Upper lobe of left lung (tissue), 6 donors: ENCODE results near the gene MANEA. TPM values are rescaled to one million over a fixed set of nuclear protein-coding genes. Genes with fewer than 3 reads are reported as not detected.
A peak's percentile ranks its signal among the peaks of the same experiment; 100 is the strongest.

ENCODE experiments used
- ATAC-seq, 2 donors: fragments of 200-7000 bp; cut with Tn5 transposase; one replicate each; pipeline ENCODE4 v1.9.1; 2022; ENCODE audit warnings: mild to moderate bottlenecking in 2 of 2, moderate library complexity in 2 of 2; ENCODE audit not compliant: low FRiP score in 2 of 2
- DNase-seq, 2 donors: peaks; one replicate each; pipeline ENCODE4 v3.0.0-alpha.2; 2019 to 2020
- H3K27ac ChIP-seq, 4 donors: fragments of 200-600 bp; sonication (generic); one replicate each; pipeline ENCODE4 v1.5.1; 2016 to 2019
- H3K27me3 ChIP-seq, 4 donors: fragments of 200-600 bp; sonication (generic); one replicate each; pipeline ENCODE4 v1.5.1; 2017 to 2019
- H3K36me3 ChIP-seq, 4 donors: fragments of 200-600 bp; sonication (generic); one replicate each; pipeline ENCODE4 v1.5.1; 2016 to 2019
- H3K4me1 ChIP-seq, 4 donors: fragments of 200-600 bp; sonication (generic); one replicate each; pipeline ENCODE4 v1.5.1; 2018 to 2019
- H3K4me3 ChIP-seq, 4 donors: fragments of 200-600 bp; sonication (generic); one replicate each; pipeline ENCODE4 v1.5.1; 2017 to 2019; ENCODE audit warnings: mild to moderate bottlenecking in 2 of 4, moderate library complexity in 1 of 4
- H3K9me3 ChIP-seq, 4 donors: fragments of 200-600 bp; sonication (generic); one replicate each; pipeline ENCODE4 v1.5.1; 2018 to 2019
- CTCF ChIP-seq, 6 experiments: fragments of 450-650 bp in 4 of 6; fragments of 200-600 bp in 2 of 6; sonication (generic) in 2 of 6; IDR thresholded peaks; one replicate each; pipeline ENCODE4 v1.5.1; 2016 to 2019; ENCODE audit warnings: antibody characterized with exemption in 6 of 6
- EP300 ChIP-seq, 4 donors: sonication (generic); formaldehyde crosslinking; IDR thresholded peaks; one replicate each; pipeline ENCODE4 v1.5.1; 2017; ENCODE audit warnings: antibody characterized with exemption in 4 of 4, control low read depth in 2 of 4
- POLR2A ChIP-seq, 4 donors: fragments of 450-650 bp; IDR thresholded peaks; one replicate each; pipeline ENCODE4 v1.5.1; 2016 to 2017; ENCODE audit warnings: antibody characterized with exemption in 4 of 4, mild to moderate bottlenecking in 2 of 4
- POLR2AphosphoS5 ChIP-seq, 2 donors: sonication (generic); formaldehyde crosslinking; IDR thresholded peaks; one replicate each; pipeline ENCODE4 v1.5.1; 2017; ENCODE audit warnings: antibody characterized with exemption in 2 of 2
- WGBS, 2 donors: methylation state at CpG; one replicate each; pipeline ENCODE4 v1.1.5; 2017 to 2018; 5-methylcytosine and 5-hydroxymethylcytosine counted together
- total RNA-seq, 6 donors: library from RNA; depleted of rRNA in 4 of 6; stranded (reverse); fragments of >200 nt in 4 of 6; gene quantifications; one replicate each; pipeline versions ENCODE4 v1.1.0 to v1.2.1, GENCODE V29; 2016 to 2021
- donor health status: DM: no; HTN: no; CAD: no; lungs with moderate emphysema.
- donor health status: DM: no; HTN: yes; CAD: no; lungs with severe emphysema.

The MANEA gene
- total RNA-seq, 6 donors from 2014 or later, result 2.0 to 16.2 (median 9.4) TPM

DNA sequence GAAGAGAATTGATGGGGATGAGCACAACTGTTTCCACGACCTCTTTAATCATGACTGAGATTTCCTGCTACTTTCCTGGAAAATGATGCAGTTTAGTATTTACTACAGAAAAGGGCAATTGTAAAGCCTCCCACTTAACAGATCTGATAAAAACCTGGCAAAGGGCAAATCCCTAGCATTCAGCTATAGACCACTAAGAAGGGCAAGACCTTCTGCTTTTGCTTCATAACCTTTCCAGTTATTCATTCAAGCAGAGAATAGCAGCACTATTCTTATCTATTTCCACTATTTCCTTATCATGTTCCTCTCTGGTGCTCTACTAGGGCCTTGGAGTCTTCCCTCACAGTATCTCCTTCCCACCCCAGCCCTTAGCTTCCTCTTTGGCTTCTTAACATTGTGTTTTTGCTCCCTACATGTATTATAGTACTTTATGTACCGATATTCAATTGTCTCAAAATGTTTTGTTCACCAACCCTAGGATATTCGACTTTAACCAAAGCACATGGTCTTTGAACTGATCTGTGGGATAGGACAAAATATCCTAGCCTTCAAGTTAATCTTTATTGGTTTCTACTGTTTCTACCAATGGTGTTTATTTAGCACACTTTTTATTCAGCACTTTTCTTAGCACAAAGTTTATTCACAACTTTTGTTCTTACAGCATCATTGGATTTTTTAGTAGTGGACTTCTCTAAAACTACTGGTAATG lies 32.7 kb upstream of the MANEA start:
- H3K36me3 ChIP-seq, result no peaks in the 10 kb centered on the region
- H3K4me3 ChIP-seq, result no peak overlapping the region
- WGBS, 2 donors, result 51 to 52% methylated on average over 3 of the region's 3 CpGs
- no peaks in the 10 kb centered on the region for H3K27me3 ChIP-seq
- ATAC-seq (no peak), DNase-seq (no peak)
- no peak for TF ChIP-seq POLR2AphosphoS5 (IDR thresholded peaks at IDR 0.05)
- H3K4me1 ChIP-seq, result no peaks in the 10 kb centered on the region
- peak overlapping the region in 3 of 4 donors; percentile 26 to 72 (median 32) for H3K27ac ChIP-seq
- H3K9me3 ChIP-seq, result no peaks in the 10 kb centered on the region

DNA sequence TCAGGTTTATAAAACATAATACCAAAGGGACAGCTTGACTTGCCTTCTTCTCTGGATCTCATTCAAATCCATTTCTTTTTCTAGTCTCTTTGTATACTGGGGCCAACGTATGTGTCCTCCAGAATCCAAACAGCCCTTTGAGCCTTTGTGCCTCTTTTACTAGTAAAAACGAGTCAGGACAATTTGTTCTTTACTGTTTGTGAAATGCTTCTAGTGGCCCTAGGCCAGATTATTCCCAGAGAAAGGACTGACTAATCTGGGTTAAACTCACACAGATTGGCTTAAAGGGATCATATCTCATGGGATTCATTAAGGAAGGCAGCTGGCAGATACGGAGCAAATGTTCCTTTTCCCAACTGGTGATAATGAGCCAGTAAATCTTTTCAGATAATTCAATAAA lies 32.1 kb upstream of the MANEA start:
- H3K27me3 ChIP-seq, result no peaks in the 10 kb centered on the region
- peak overlapping the region in 2 of 4 donors; percentile 26 to 72 for H3K27ac ChIP-seq
- WGBS, 2 donors, result 53 to 67% methylated on average over 3 of the region's 3 CpGs
- ATAC-seq, result peak in 1 of 2 donors; percentile 49
- DNase-seq, result no peak
- TF ChIP-seq EP300 (IDR thresholded peaks at IDR 0.05), result peak in 1 of 4 donors; percentile 39
- TF ChIP-seq POLR2A (IDR thresholded peaks at IDR 0.05), result no peak
- H3K4me3 ChIP-seq, result no peak overlapping the region
- H3K4me1 ChIP-seq, result no peaks in the 10 kb centered on the region
- no peaks in the 10 kb centered on the region for H3K36me3 ChIP-seq
- H3K9me3 ChIP-seq, result no peaks in the 10 kb centered on the region

GRCh38 chr6:95545686-95546085 lies 31.6 kb upstream of the MANEA start:
- no peaks in the 10 kb centered on the region for H3K4me1 ChIP-seq
- no peaks in the 10 kb centered on the region for H3K9me3 ChIP-seq
- ATAC-seq, result peak in 1 of 2 donors; percentile 10
- H3K4me3 ChIP-seq, result no peak overlapping the region
- TF ChIP-seq POLR2A (IDR thresholded peaks at IDR 0.05) (no peak), POLR2AphosphoS5 (IDR thresholded peaks at IDR 0.05) (no peak), CTCF (IDR thresholded peaks at IDR 0.05) (no peak), EP300 (IDR thresholded peaks at IDR 0.05) (no peak)
- no peak for DNase-seq
- 70 to 77% methylated on average over 2 of the region's 2 CpGs for WGBS, 2 donors
- no peaks in the 10 kb centered on the region for H3K27me3 ChIP-seq
- no peaks in the 10 kb centered on the region for H3K36me3 ChIP-seq
- no peak overlapping the region for H3K27ac ChIP-seq

GRCh38 chr6:95546148-95546547 lies 31.2 kb upstream of the MANEA start:
- TF ChIP-seq EP300 (IDR thresholded peaks at IDR 0.05) (no peak), CTCF (IDR thresholded peaks at IDR 0.05) (no peak), POLR2A (IDR thresholded peaks at IDR 0.05) (no peak), POLR2AphosphoS5 (IDR thresholded peaks at IDR 0.05) (no peak)
- DNase-seq (no peak), ATAC-seq (no peak)
- Histone ChIP-seq H3K4me1 (no peaks in the 10 kb centered on the region), H3K36me3 (no peaks in the 10 kb centered on the region), H3K4me3 (no peak overlapping the region), H3K27ac (no peak overlapping the region), H3K27me3 (no peaks in the 10 kb centered on the region), H3K9me3 (no peaks in the 10 kb centered on the region)
- 91 to 94% methylated on average over 1 of the region's 1 CpG for WGBS, 2 donors

DNA sequence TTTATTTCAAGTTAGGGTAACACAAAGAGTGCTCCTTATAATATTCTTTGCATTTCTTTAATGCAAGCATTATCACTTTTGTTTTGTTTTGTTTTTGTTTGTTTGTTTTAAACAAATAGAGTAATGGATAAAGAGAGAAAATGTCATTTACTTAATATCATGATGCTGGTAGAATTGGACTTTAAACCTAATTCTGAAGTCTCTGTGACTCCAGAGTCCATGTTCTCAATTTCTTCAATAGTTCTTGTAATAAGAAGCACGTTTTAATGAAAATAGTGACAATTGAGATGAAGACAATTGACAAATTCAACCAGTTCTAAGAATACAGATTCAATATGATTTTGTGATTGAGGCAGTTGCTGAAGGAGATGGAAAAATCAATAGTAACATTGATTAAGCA lies 30.3 kb upstream of the MANEA start:
- no peak overlapping the region for H3K27ac ChIP-seq
- TF ChIP-seq POLR2AphosphoS5 (IDR thresholded peaks at IDR 0.05), result no peak
- TF ChIP-seq POLR2A (IDR thresholded peaks at IDR 0.05), result no peak
- no peak for TF ChIP-seq EP300 (IDR thresholded peaks at IDR 0.05)
- 74 to 77% methylated on average over 1 of the region's 1 CpG for WGBS, 2 donors
- no peak overlapping the region for H3K4me3 ChIP-seq
- H3K36me3 ChIP-seq, result no peaks in the 10 kb centered on the region
- H3K9me3 ChIP-seq, result no peaks in the 10 kb centered on the region
- H3K4me1 ChIP-seq, result no peaks in the 10 kb centered on the region
- no peaks in the 10 kb centered on the region for H3K27me3 ChIP-seq
- ATAC-seq, result no peak
- DNase-seq, result no peak

- H3K27me3 ChIP-seq, result no peaks in the 10 kb centered on the region
- DNase-seq (no peak), ATAC-seq (no peak)
- no peak overlapping the region for H3K4me3 ChIP-seq
- no peaks in the 10 kb centered on the region for H3K4me1 ChIP-seq
- H3K27ac ChIP-seq, result no peak overlapping the region
- WGBS, 2 donors, result 75 to 86% methylated on average over 2 to 3 of the region's 3 CpGs
- no peak for TF ChIP-seq POLR2AphosphoS5 (IDR thresholded peaks at IDR 0.05)
- TF ChIP-seq CTCF (IDR thresholded peaks at IDR 0.05), result no peak
- no peak for TF ChIP-seq POLR2A (IDR thresholded peaks at IDR 0.05)
- no peak for TF ChIP-seq EP300 (IDR thresholded peaks at IDR 0.05)
- no peaks in the 10 kb centered on the region for H3K9me3 ChIP-seq
- no peaks in the 10 kb centered on the region for H3K36me3 ChIP-seq
Measured at GRCh38 chr6:95548188-95548786, 29.0 kb upstream of the MANEA start.
